H1 (cell line): Measurements from ENCODE around the gene TMED9. TPM values are rescaled to one million over a fixed set of nuclear protein-coding genes. Genes with fewer than 3 reads are reported as not detected.

Experiments used
- CHD7 ChIP-seq: fragments of 300-600 bp; sonication (generic); IDR thresholded peaks from 2 replicates; pipeline ENCODE4 v1.7.1; 2012; ENCODE audit warnings: low read length, moderate library complexity, mild to moderate bottlenecking, inconsistent platforms; ENCODE audit not compliant: insufficient replicate concordance
- CREB1 ChIP-seq: IDR thresholded peaks from 2 replicates; pipeline ENCODE4 v1.6.1; 2012; ENCODE audit warnings: inconsistent platforms
- MAX ChIP-seq: IDR thresholded peaks from 2 replicates; pipeline ENCODE4 v1.6.1; 2012; ENCODE audit warnings: inconsistent platforms
- polyA plus RNA-seq, 7 experiments: library from polyadenylated mRNA; depleted of rRNA in 3 of 7; stranded (reverse) in 5 of 7; unstranded in 2 of 7; fragments of >200 nt in 5 of 7; fragments of 200-250 nt in 2 of 7; gene quantifications; 1 replicate in 5 of 7; 2 replicates in 1 of 7; 4 replicates in 1 of 7; pipeline versions ENCODE4 v1.2.1 to v1.2.3, GENCODE V29; 2011 to 2013; ENCODE audit warnings: missing spikeins in 2 of 7, mixed read lengths in 2 of 7
- total RNA-seq: library from RNA; stranded (reverse); fragmentation: NEBNext Ultra II Directional; extraction: Animal tissue kit (Norgen Biotek cat#: 25700); gene quantifications from 2 replicates; pipeline ENCODE4 v1.2.1, GENCODE V29; 2021

TMED9 gene
- total and polyA plus RNA-seq, 2 of the 8 experiments (the other 6 are each of a cell fraction or from before 2014, with no cell fraction given), result 130 to 160 TPM

- no peak for TF ChIP-seq CHD7
- no peak for TF ChIP-seq CREB1
- TF ChIP-seq MAX, result peak; percentile 76; the same call in 1 of the 2 replicates
These were observed 15.1 kb downstream of the TMED9 start (continued) for GRCh38 chr5:177607115-177607451.
